Measurements from ENCODE around the gene LEP. TPM values are rescaled to one million over a fixed set of nuclear protein-coding genes. Genes with fewer than 3 reads are reported as not detected.

Gene LEP
- total and polyA plus RNA-seq, 4 donors = 0.06 to 0.15 (median 0.10) TPM; not detected in 1

DNA sequence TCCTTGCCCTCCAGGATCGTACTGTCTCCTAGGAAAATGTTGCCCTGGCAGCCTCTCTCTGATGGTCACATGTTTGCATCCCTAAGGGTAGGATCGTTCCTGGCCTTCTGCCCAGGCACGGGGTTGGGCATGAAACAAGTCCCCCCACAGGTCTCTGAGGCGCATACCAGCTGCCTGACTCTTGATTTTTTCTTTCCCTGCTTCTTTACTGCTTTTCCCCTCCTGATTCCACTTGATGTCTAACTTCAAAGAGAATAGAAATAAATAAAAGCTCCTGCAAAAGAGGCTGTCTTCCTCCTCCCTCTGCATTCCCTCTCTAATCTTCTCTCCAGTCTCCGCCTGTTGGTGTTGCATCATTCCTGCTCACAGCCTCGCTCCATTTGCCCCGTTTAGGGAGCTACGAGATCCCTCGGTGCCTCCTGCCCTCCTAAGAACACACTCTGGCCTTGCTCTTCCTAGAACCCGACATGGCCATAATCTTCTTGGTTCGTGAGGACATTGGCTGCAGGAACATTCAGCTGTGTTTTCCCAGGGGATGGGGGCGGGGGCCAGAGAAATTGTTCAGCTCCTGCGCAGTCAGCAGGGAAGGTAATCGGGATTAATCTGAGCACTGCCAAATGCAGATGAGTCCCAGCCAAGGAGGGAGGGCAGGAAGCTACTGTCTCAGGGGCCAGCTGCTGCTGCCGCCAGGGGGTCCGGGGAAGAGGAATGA is 26.0 kb downstream of the LEP start:
- H3K9me3 ChIP-seq (ENCODE audit: control insufficient read depth, insufficient read depth, low read length) = no peaks in the 10 kb centered on the region
- DNase-seq (ENCODE audit: low read depth in 4 of 6, low spot score in 6 of 6) = peak; percentile 68 to 93 (median 74)
- WGBS (ENCODE audit: insufficient coverage) = 11% methylated on average over 16 of the region's 16 CpGs
- H3K27ac ChIP-seq (ENCODE audit: low read depth, low read length) = peak overlapping the region; percentile 89
- H3K27me3 ChIP-seq (ENCODE audit: control insufficient read depth, insufficient read depth, low read length) = peaks cover 13% of the 10 kb centered on the region
- H3K36me3 ChIP-seq (ENCODE audit: control insufficient read depth, insufficient read depth, low read length) = no peaks in the 10 kb centered on the region
- peaks cover 46% of the 10 kb centered on the region for H3K4me1 ChIP-seq (ENCODE audit: control insufficient read depth, insufficient read depth, low read length)
- peak overlapping the region; percentile 7 for H3K4me3 ChIP-seq (ENCODE audit: low read depth, low read length)

DNA sequence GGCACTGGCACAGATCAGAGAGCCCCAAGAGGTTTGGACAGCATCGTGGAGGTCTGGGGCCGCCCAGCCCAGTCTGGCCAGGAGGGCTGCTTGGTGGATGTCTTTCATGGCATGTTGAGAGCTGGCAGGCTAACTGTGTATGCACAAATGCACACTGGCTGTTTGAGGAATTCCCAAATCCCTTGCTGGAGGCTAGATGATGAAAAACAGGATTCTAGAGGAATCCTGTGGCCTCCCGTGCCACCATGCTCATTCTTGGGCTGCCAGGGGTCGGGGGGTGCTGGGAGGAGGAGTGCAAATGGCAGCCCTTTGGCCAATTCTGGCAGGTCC is 26.5 kb downstream of the LEP start:
- H3K4me3 ChIP-seq (ENCODE audit: low read depth, low read length) = no peak overlapping the region

DNA sequence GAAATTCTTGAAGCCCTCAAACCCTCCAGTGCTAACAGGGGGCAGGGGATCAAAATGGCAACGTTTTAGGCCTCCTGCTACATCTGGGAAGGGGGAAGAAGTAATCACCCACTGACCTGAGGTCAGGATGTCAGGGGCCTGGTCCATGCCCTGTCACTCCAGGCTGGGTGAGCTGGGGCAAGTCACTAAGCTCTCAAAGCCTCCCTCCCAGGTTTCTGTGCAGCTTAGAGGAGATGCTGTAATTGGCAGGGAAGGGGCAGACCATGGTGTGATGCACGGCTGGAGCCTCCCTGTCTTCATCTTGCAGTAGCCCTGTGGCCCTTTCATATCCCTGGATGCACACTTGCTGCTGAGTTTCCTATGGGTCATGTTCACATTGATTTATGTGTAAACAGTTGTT is 27.2 kb downstream of the LEP start:
- Histone ChIP-seq H3K9me3 (ENCODE audit: control insufficient read depth, insufficient read depth, low read length) (no peaks in the 10 kb centered on the region), H3K27ac (ENCODE audit: low read depth, low read length) (peak overlapping the region; percentile 89), H3K36me3 (ENCODE audit: control insufficient read depth, insufficient read depth, low read length) (no peaks in the 10 kb centered on the region), H3K4me3 (ENCODE audit: low read depth, low read length) (no peak overlapping the region), H3K27me3 (ENCODE audit: control insufficient read depth, insufficient read depth, low read length) (peaks cover 16% of the 10 kb centered on the region), H3K4me1 (ENCODE audit: control insufficient read depth, insufficient read depth, low read length) (peaks cover 49% of the 10 kb centered on the region)
- DNase-seq (ENCODE audit: low read depth in 4 of 6, low spot score in 6 of 6) = no peak
- no CpG with 5 or more reads among the region's 2 CpGs for WGBS (ENCODE audit: insufficient coverage)

More for the DNA sequence above, 26.5 kb downstream of the LEP start:
- peaks cover 16% of the 10 kb centered on the region for H3K27me3 ChIP-seq (ENCODE audit: control insufficient read depth, insufficient read depth, low read length)
- H3K27ac ChIP-seq (ENCODE audit: low read depth, low read length) = peak overlapping the region; percentile 89
- 24% methylated on average over 4 of the region's 4 CpGs for WGBS (ENCODE audit: insufficient coverage)
- H3K9me3 ChIP-seq (ENCODE audit: control insufficient read depth, insufficient read depth, low read length) = no peaks in the 10 kb centered on the region
- no peaks in the 10 kb centered on the region for H3K36me3 ChIP-seq (ENCODE audit: control insufficient read depth, insufficient read depth, low read length)
- peaks cover 49% of the 10 kb centered on the region for H3K4me1 ChIP-seq (ENCODE audit: control insufficient read depth, insufficient read depth, low read length)
- DNase-seq (ENCODE audit: low read depth in 4 of 6, low spot score in 6 of 6) = no peak

GRCh38 chr7:128270826-128271272 is 29.8 kb downstream of the LEP start:
- Histone ChIP-seq H3K4me3 (ENCODE audit: low read depth, low read length) (no peak overlapping the region), H3K27me3 (ENCODE audit: control insufficient read depth, insufficient read depth, low read length) (peaks cover 16% of the 10 kb centered on the region), H3K4me1 (ENCODE audit: control insufficient read depth, insufficient read depth, low read length) (peaks cover 43% of the 10 kb centered on the region), H3K9me3 (ENCODE audit: control insufficient read depth, insufficient read depth, low read length) (no peaks in the 10 kb centered on the region), H3K27ac (ENCODE audit: low read depth, low read length) (no peak overlapping the region), H3K36me3 (ENCODE audit: control insufficient read depth, insufficient read depth, low read length) (peaks cover 5% of the 10 kb centered on the region)
- 22% methylated on average over 31 of the region's 31 CpGs for WGBS (ENCODE audit: insufficient coverage)
- DNase-seq (ENCODE audit: low read depth in 4 of 6, low spot score in 6 of 6) = peak in 2 of 6 donors; percentile 50 to 57

- H3K27me3 ChIP-seq (ENCODE audit: control insufficient read depth, insufficient read depth, low read length) = peaks cover 16% of the 10 kb centered on the region
- 13% methylated on average over 35 of the region's 37 CpGs for WGBS (ENCODE audit: insufficient coverage)
- peak in 2 of 6 donors; percentile 46 to 64 for DNase-seq (ENCODE audit: low read depth in 4 of 6, low spot score in 6 of 6)
- peaks cover 5% of the 10 kb centered on the region for H3K36me3 ChIP-seq (ENCODE audit: control insufficient read depth, insufficient read depth, low read length)
- H3K4me1 ChIP-seq (ENCODE audit: control insufficient read depth, insufficient read depth, low read length) = peaks cover 39% of the 10 kb centered on the region
- no peaks in the 10 kb centered on the region for H3K9me3 ChIP-seq (ENCODE audit: control insufficient read depth, insufficient read depth, low read length)
- H3K27ac ChIP-seq (ENCODE audit: low read depth, low read length) = no peak overlapping the region
- H3K4me3 ChIP-seq (ENCODE audit: low read depth, low read length) = peak overlapping the region; percentile 40
Measured at GRCh38 chr7:128271471-128271941, 30.4 kb downstream of the LEP start.

- peak overlapping the region; percentile 40 for H3K4me3 ChIP-seq (ENCODE audit: low read depth, low read length)
- DNase-seq (ENCODE audit: low read depth in 4 of 6, low spot score in 6 of 6) = no peak
- H3K4me1 ChIP-seq (ENCODE audit: control insufficient read depth, insufficient read depth, low read length) = peaks cover 34% of the 10 kb centered on the region
- H3K36me3 ChIP-seq (ENCODE audit: control insufficient read depth, insufficient read depth, low read length) = peaks cover 5% of the 10 kb centered on the region
- peaks cover 16% of the 10 kb centered on the region for H3K27me3 ChIP-seq (ENCODE audit: control insufficient read depth, insufficient read depth, low read length)
- WGBS (ENCODE audit: insufficient coverage) = 19% methylated on average over 11 of the region's 30 CpGs
- H3K9me3 ChIP-seq (ENCODE audit: control insufficient read depth, insufficient read depth, low read length) = no peaks in the 10 kb centered on the region
- H3K27ac ChIP-seq (ENCODE audit: low read depth, low read length) = no peak overlapping the region
Measured at GRCh38 chr7:128271942-128272481, 30.9 kb downstream of the LEP start.

DNA sequence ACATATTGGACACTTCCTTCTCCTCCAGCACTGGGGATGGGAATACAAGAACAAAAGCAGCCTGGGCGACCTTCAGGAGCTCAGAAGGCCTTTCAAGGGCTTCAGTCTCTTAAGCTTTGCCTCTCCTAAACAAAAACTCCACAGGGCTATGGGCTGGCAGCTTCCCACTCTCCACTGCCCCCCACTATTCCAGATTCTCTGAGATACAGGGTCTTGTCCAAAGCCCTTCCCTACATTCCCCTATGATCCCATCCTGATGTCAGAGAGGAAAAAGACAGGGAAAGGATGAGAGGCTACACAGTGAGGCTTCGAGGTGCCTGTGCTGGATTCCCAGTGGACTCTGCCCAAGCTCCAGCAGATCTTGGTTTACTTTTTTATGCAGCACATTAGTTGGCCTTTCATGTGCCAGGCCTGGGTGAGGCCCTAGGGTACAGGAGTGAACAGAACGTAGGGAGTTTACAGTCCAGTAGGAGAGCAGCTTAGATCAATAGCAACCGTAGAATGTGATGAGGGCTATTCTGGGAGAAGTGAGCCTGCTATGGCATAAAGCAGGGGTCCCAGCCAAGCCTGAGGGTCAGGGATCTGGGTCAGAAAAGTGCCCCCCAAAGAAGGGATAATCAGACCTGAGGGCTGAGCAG is 33.3 kb downstream of the LEP start:
- Histone ChIP-seq H3K4me3 (ENCODE audit: low read depth, low read length) (no peak overlapping the region), H3K27ac (ENCODE audit: low read depth, low read length) (no peak overlapping the region), H3K27me3 (ENCODE audit: control insufficient read depth, insufficient read depth, low read length) (peaks cover 16% of the 10 kb centered on the region), H3K4me1 (ENCODE audit: control insufficient read depth, insufficient read depth, low read length) (peaks cover 20% of the 10 kb centered on the region), H3K36me3 (ENCODE audit: control insufficient read depth, insufficient read depth, low read length) (peaks cover 5% of the 10 kb centered on the region), H3K9me3 (ENCODE audit: control insufficient read depth, insufficient read depth, low read length) (no peaks in the 10 kb centered on the region)
- DNase-seq (ENCODE audit: low read depth in 4 of 6, low spot score in 6 of 6) = no peak
- 74% methylated on average over 4 of the region's 4 CpGs for WGBS (ENCODE audit: insufficient coverage)

DNA sequence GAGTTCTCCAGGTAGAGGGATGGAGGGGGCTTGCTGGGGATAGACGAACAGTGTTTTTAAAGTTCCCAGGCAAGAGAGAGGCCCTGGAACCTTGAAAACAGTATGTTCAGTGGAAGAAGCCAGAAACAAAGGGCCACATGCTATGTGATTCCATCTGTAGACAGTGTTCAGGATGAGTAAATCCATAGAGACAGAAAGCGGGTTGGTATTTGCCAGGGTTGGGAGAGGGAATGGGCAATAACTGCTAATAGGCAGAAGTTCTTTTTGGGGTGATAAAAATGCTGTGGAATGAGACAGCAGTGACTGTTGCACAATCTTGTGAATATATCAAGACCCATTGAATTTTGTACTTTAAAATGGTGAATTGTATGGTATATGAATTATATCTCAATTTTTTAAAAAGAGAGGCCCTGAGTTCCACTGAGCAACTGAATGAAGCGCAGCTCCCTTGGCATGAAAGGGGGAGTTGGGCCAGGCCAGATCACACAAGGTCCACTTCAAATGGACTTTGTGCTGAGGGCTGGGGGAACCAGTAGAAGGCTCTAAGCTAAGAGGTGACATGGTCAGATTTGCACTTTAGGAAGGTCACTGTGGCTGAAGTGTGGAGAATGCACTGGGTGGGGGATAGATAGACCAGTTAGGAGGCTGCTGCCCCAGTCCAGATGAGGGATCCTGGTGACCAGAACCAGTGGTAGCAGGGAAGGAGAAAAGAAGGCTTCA is 34.0 kb downstream of the LEP start:
- 55% methylated on average over 3 of the region's 3 CpGs for WGBS (ENCODE audit: insufficient coverage)
- no peak overlapping the region for H3K4me3 ChIP-seq (ENCODE audit: low read depth, low read length)
- peaks cover 20% of the 10 kb centered on the region for H3K4me1 ChIP-seq (ENCODE audit: control insufficient read depth, insufficient read depth, low read length)
- no peak overlapping the region for H3K27ac ChIP-seq (ENCODE audit: low read depth, low read length)
- H3K36me3 ChIP-seq (ENCODE audit: control insufficient read depth, insufficient read depth, low read length) = peaks cover 5% of the 10 kb centered on the region
- no peaks in the 10 kb centered on the region for H3K9me3 ChIP-seq (ENCODE audit: control insufficient read depth, insufficient read depth, low read length)
- H3K27me3 ChIP-seq (ENCODE audit: control insufficient read depth, insufficient read depth, low read length) = peaks cover 16% of the 10 kb centered on the region
- DNase-seq (ENCODE audit: low read depth in 4 of 6, low spot score in 6 of 6) = no peak

- 90% methylated on average over 4 of the region's 4 CpGs for WGBS (ENCODE audit: insufficient coverage)
- Histone ChIP-seq H3K36me3 (ENCODE audit: control insufficient read depth, insufficient read depth, low read length) (peaks cover 5% of the 10 kb centered on the region), H3K27me3 (ENCODE audit: control insufficient read depth, insufficient read depth, low read length) (peaks cover 16% of the 10 kb centered on the region)
Measured at GRCh38 chr7:128275681-128276080, 34.6 kb downstream of the LEP start.

More at GRCh38 chr7:128275681-128276080, 34.6 kb downstream of the LEP start:
- no peak overlapping the region for H3K4me3 ChIP-seq (ENCODE audit: low read depth, low read length)
- peaks cover 17% of the 10 kb centered on the region for H3K4me1 ChIP-seq (ENCODE audit: control insufficient read depth, insufficient read depth, low read length)
- no peaks in the 10 kb centered on the region for H3K9me3 ChIP-seq (ENCODE audit: control insufficient read depth, insufficient read depth, low read length)
- no peak overlapping the region for H3K27ac ChIP-seq (ENCODE audit: low read depth, low read length)
- no peak for DNase-seq (ENCODE audit: low read depth in 4 of 6, low spot score in 6 of 6)
